Mesenchymal stem cell (in vitro differentiated cells and primary cell): ENCODE results near the gene ARHGDIG.

ENCODE experiments used
- DNase-seq: peaks from one replicate; pipeline ENCODE4 v3.0.0-alpha.2; 2013
- H2AFZ ChIP-seq: one replicate; pipeline ENCODE4 v1.6.1; 2013; ENCODE audit warnings: low read depth, mild to moderate bottlenecking, control low read depth, inconsistent platforms, low read length, moderate library complexity
- H2AK5ac ChIP-seq: 2 replicates; pipeline ENCODE4 v1.6.1; 2013; ENCODE audit warnings: low read length, moderate library complexity, mild to moderate bottlenecking, inconsistent platforms; ENCODE audit not compliant: severe bottlenecking
- H2BK120ac ChIP-seq: one replicate; pipeline ENCODE4 v1.6.1; 2013; ENCODE audit warnings: low read depth, mild to moderate bottlenecking, inconsistent platforms, low read length, moderate library complexity
- H2BK12ac ChIP-seq, 2 experiments: one replicate each; pipeline ENCODE4 v1.6.1; 2013; ENCODE audit warnings: inconsistent platforms in 2 of 2, low read length in 2 of 2, mild to moderate bottlenecking in 2 of 2, moderate library complexity in 2 of 2, control low read depth in 1 of 2
- H2BK15ac ChIP-seq: one replicate; pipeline ENCODE4 v1.6.1; 2013; ENCODE audit warnings: mild to moderate bottlenecking, low read depth, inconsistent platforms; ENCODE audit not compliant: poor library complexity, severe bottlenecking
- H2BK5ac ChIP-seq: 2 replicates; pipeline ENCODE4 v1.6.1; 2013; ENCODE audit warnings: low read depth, mild to moderate bottlenecking, low read length, control low read depth, inconsistent platforms; ENCODE audit not compliant: poor library complexity, severe bottlenecking
- H3K14ac ChIP-seq, 2 experiments: one replicate each; pipeline ENCODE4 v1.6.1; 2013; ENCODE audit warnings: inconsistent platforms in 2 of 2, low read length in 2 of 2, control low read depth in 1 of 2, mild to moderate bottlenecking in 1 of 2, moderate library complexity in 1 of 2
- H3K18ac ChIP-seq, 2 experiments: one replicate each; pipeline ENCODE4 v1.6.1; 2013; ENCODE audit warnings: inconsistent platforms in 2 of 2, low read length in 2 of 2, control low read depth in 1 of 2, low read depth in 1 of 2, mild to moderate bottlenecking in 1 of 2
- H3K23ac ChIP-seq, 2 experiments: one replicate each; pipeline ENCODE4 v1.6.1; 2013; ENCODE audit warnings: inconsistent platforms in 2 of 2, low read length in 2 of 2, mild to moderate bottlenecking in 2 of 2, moderate library complexity in 2 of 2, control low read depth in 1 of 2
- H3K27ac ChIP-seq: 2 replicates; pipeline ENCODE4 v1.5.1; 2013; ENCODE audit warnings: mild to moderate bottlenecking, moderate library complexity, low read length, control low read depth, inconsistent platforms; ENCODE audit not compliant: poor library complexity, severe bottlenecking
- H3K27me3 ChIP-seq, 2 experiments: 2 replicates each; pipeline versions ENCODE4 v1.6.1 to v1.7.0; 2013; ENCODE audit warnings: low read length in 2 of 2, mild to moderate bottlenecking in 2 of 2, moderate library complexity in 2 of 2, control low read depth in 1 of 2, inconsistent platforms in 1 of 2; ENCODE audit not compliant: control insufficient read depth in 1 of 2, insufficient read depth in 1 of 2
- H3K36me3 ChIP-seq, 2 experiments: 2 replicates each; pipeline versions ENCODE4 v1.6.1 to v1.7.0; 2013; ENCODE audit warnings: low read length in 2 of 2, control low read depth in 1 of 2, inconsistent platforms in 1 of 2, low read depth in 1 of 2, mild to moderate bottlenecking in 1 of 2; ENCODE audit not compliant: insufficient read depth in 2 of 2, control insufficient read depth in 1 of 2
- H3K4ac ChIP-seq, 2 experiments: one replicate each; pipeline ENCODE4 v1.6.1; 2013; ENCODE audit warnings: inconsistent platforms in 2 of 2, low read length in 2 of 2, mild to moderate bottlenecking in 2 of 2, moderate library complexity in 2 of 2, control low read depth in 1 of 2, low read depth in 1 of 2
- H3K4me1 ChIP-seq: 2 replicates; pipeline ENCODE4 v1.6.1; 2013; ENCODE audit warnings: low read depth, low read length, control low read depth; ENCODE audit not compliant: control insufficient read depth, insufficient read depth
- H3K4me2 ChIP-seq: 2 replicates; pipeline ENCODE4 v1.6.1; 2013; ENCODE audit warnings: low read length, mild to moderate bottlenecking, inconsistent platforms; ENCODE audit not compliant: poor library complexity, severe bottlenecking
- H3K4me3 ChIP-seq, 2 experiments: 2 replicates each; pipeline versions ENCODE4 v1.5.1 to v1.7.0; 2013; ENCODE audit warnings: low read length in 2 of 2, mild to moderate bottlenecking in 2 of 2, control low read depth in 1 of 2, low read depth in 1 of 2; ENCODE audit not compliant: insufficient read depth in 1 of 2
- H3K79me1 ChIP-seq: replicated peaks from 2 replicates; pipeline ENCODE4 v1.6.1; 2013; ENCODE audit warnings: mild to moderate bottlenecking, control low read depth, low read length, inconsistent platforms; ENCODE audit not compliant: poor library complexity, severe bottlenecking
- H3K9ac ChIP-seq: 2 replicates; pipeline ENCODE4 v1.7.0; 2013; ENCODE audit warnings: mild to moderate bottlenecking, low read length, moderate library complexity
- H3K9me3 ChIP-seq: 2 replicates; pipeline ENCODE4 v1.7.0; 2013; ENCODE audit warnings: mild to moderate bottlenecking, low read length; ENCODE audit not compliant: control insufficient read depth
- H4K8ac ChIP-seq: one replicate; pipeline ENCODE4 v1.6.1; 2013; ENCODE audit warnings: inconsistent platforms, mild to moderate bottlenecking, low read length, moderate library complexity
- H4K91ac ChIP-seq: one replicate; pipeline ENCODE4 v1.6.1; 2013; ENCODE audit warnings: mild to moderate bottlenecking, low read length, inconsistent platforms
- WGBS: methylation state at CpG from one replicate; pipeline ENCODE4 v1.1.7; 2013; ENCODE audit warnings: mixed read lengths; 5-methylcytosine and 5-hydroxymethylcytosine counted together

Gene ARHGDIG

DNA sequence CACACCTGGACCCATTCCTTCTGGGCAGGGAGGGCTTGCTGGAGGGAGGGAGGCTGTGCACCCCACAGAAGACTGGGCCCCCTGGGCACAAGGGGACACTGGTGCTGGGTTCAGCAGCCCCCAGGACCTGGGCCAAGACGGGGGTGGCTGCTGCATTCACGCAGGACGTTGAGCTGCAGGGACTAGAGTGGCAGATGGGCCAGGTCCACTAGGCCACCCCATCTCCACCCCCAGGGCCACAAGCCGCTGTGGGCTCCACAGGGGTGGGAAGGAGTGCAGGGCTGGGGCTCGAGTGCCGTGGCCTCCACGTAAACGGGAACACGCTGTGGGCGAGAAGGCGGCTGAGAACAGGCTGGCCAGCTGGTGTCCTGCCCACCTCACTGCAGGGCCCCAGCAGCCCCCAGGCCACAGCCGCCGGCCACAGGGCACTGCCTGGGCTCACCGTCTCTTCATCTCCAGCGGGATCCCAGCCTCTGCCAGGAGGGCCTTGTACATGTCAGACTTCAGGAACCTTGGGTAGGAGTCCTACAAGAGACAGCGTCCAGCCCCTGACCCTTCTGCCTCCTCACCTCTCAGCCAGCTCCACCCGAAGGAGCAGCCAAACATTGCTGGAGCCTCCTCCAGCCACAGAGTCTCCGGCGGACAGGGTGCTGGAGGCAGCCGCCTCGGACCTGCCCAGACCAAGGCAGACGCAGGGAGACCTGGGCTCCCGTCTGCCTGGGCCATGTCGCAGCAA, 11.2 kb upstream of the ARHGDIG start:
- Histone ChIP-seq H2AK5ac (no peak overlapping the region), H2BK15ac (no peak overlapping the region), H3K27ac (no peak overlapping the region), H3K4me1 (peaks cover 4% of the 10 kb centered on the region), H3K4me3 (no peak overlapping the region), H3K27me3 (peaks cover 9 to 35% of the 10 kb centered on the region in 2 experiments), H4K91ac (no peak overlapping the region), H3K18ac (no peak overlapping the region), H3K14ac (no peak overlapping the region), H3K9ac (no peak overlapping the region), H3K36me3 (peaks cover 8 to 21% of the 10 kb centered on the region in 2 experiments), H2BK120ac (no peak overlapping the region), H2AFZ (no peak overlapping the region), H3K79me1 (no peaks in the 10 kb centered on the region), H4K8ac (no peak overlapping the region), H3K4ac (no peak overlapping the region), H3K23ac (no peak overlapping the region), H2BK12ac (no peak overlapping the region), H3K9me3 (no peaks in the 10 kb centered on the region), H2BK5ac (no peak overlapping the region), H3K4me2 (no peak overlapping the region)
- WGBS, result 91% methylated on average over 24 of the region's 24 CpGs
- no peak for DNase-seq

DNA sequence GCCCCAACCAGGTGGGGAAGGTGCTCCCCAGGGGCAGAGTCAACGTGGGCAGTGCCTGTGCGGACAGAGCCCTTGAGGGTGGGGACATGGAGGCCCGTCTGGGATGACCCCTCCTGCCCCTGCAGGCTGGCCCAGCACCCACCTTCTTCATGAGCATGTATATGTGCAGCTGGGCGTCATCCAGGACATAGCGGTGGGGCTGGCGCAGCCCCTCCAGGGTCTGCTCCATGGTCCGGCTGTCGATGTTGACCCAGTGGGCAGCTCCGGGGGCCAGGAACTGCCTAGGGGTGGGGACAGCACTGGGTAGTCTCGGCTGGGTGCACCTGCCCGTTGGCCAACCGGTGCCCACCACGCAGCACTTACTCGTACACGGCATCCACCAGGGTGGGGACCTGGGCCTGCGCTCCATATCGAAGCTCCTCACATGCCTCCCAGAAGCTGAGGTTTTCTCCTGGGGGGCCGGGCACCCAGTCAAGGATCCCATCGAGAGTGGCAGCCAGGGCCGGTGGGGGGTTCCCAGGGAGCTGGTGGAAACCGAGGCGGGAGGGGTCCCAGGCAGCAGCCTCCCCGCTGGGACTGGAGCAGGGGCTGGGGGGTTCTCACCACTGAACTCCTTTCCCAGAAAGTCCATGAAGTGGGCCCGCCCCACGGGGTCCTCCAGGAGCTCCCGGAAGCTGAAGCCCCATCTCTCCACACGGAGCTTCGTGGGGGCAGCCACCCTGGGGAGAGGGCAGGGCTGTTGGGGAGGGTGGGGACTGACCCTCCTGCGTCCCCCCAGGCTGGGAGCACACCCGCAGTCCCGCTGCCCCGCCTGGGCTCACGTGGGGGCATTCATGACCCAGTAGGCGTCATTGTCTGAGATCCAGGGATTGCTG, 9.8 kb upstream of the ARHGDIG start:
- H3K4me3 ChIP-seq, result no peak overlapping the region
- H3K9ac ChIP-seq, result no peak overlapping the region
- no peak overlapping the region for H3K27ac ChIP-seq
- H3K79me1 ChIP-seq, result no peaks in the 10 kb centered on the region
- H2AK5ac ChIP-seq, result no peak overlapping the region
- no peak overlapping the region for H4K91ac ChIP-seq
- no peak overlapping the region for H3K14ac ChIP-seq
- DNase-seq, result no peak
- H3K4me2 ChIP-seq, result no peak overlapping the region
- WGBS, result 91% methylated on average over 30 of the region's 34 CpGs
- H2AFZ ChIP-seq, result no peak overlapping the region
- H3K4me1 ChIP-seq, result peaks cover 10% of the 10 kb centered on the region
- H2BK15ac ChIP-seq, result no peak overlapping the region
- no peak overlapping the region for H2BK12ac ChIP-seq
- H2BK120ac ChIP-seq, result no peak overlapping the region
- no peak overlapping the region for H3K18ac ChIP-seq
- H3K4ac ChIP-seq, result no peak overlapping the region
- H3K23ac ChIP-seq, result no peak overlapping the region
- peaks cover 21 to 46% of the 10 kb centered on the region in 2 experiments for H3K27me3 ChIP-seq
- no peaks in the 10 kb centered on the region for H3K9me3 ChIP-seq
- no peak overlapping the region for H2BK5ac ChIP-seq
- peaks cover 0 to 7% of the 10 kb centered on the region in 2 experiments for H3K36me3 ChIP-seq
- H4K8ac ChIP-seq, result no peak overlapping the region

DNA sequence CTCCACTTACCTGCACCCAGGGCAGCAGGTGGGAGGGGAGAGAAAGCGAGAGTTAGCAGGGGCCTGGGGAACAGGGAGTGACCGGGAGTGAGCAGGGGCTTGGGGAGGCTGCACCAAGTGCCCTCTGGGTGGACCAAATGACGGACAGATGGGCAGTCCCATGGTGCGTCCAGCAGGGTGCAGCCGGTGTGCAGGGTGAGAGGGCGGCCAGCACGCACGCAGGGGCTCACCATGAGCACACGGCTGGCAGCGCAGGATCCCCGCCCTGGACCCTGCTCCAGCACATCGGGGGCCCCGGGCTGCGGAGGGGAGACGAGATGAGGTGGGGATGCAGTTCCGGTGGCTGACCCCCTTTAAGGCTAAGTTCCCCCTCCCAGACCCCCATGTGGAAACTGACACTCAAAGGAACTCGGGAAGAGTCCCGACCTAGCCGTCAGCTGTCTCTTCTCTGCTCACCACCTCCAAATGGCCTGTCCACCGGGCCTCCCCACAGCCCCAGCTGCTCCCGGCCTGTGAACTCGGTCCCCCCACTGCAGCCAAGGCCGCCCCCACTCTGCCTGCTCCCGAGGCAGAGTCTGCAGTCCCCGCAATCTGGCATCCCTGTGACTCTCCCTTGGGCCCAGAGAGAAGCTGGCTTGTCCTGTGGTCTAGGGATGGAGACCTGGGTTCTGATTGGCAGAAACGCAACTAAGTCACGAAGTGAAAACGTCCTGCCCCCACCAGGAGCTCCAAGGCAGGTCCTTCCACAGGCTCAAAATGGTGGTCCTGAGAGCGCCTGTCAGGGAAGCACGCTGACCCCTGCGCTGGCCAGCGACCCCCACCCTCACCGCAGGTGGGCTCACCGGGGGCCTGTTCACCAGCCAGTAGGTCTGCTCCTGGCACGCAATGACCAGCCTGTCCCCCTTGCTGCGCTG, 7.5 kb upstream of the ARHGDIG start:
- H3K18ac ChIP-seq, result no peak overlapping the region
- no peak overlapping the region for H2AK5ac ChIP-seq
- DNase-seq, result no peak
- no peak overlapping the region for H3K9ac ChIP-seq
- H3K79me1 ChIP-seq, result no peaks in the 10 kb centered on the region
- no peaks in the 10 kb centered on the region for H3K36me3 ChIP-seq
- no peak overlapping the region for H3K4ac ChIP-seq
- H2BK120ac ChIP-seq, result no peak overlapping the region
- H2BK15ac ChIP-seq, result no peak overlapping the region
- H3K4me1 ChIP-seq, result peaks cover 10% of the 10 kb centered on the region
- H3K23ac ChIP-seq, result no peak overlapping the region
- 85% methylated on average over 36 of the region's 36 CpGs for WGBS
- no peak overlapping the region for H3K4me3 ChIP-seq
- no peak overlapping the region for H3K27ac ChIP-seq
- H3K27me3 ChIP-seq, result peaks cover 21 to 53% of the 10 kb centered on the region in 2 experiments
- H2AFZ ChIP-seq, result no peak overlapping the region
- H2BK5ac ChIP-seq, result no peak overlapping the region
- no peaks in the 10 kb centered on the region for H3K9me3 ChIP-seq
- H4K8ac ChIP-seq, result no peak overlapping the region
- H3K4me2 ChIP-seq, result no peak overlapping the region
- no peak overlapping the region for H2BK12ac ChIP-seq
- H4K91ac ChIP-seq, result no peak overlapping the region
- H3K14ac ChIP-seq, result no peak overlapping the region
